Thymus (tissue), 11 donors: Measurements from ENCODE around the gene NBEAL2. TPM values are rescaled to one million over a fixed set of nuclear protein-coding genes. Genes with fewer than 3 reads are reported as not detected.
A peak's percentile ranks its signal among the peaks of the same experiment; 100 is the strongest.

Experiments
- DNase-seq, 9 donors: peaks; one replicate each; pipeline ENCODE4 v3.0.0-alpha.2; 2013; ENCODE audit warnings: low spot score in 9 of 9, low read depth in 6 of 9, missing footprints in 1 of 9
- H3K27ac ChIP-seq, 2 donors: one replicate each; pipeline ENCODE4 v1.5.1; 2013; ENCODE audit warnings: control low read depth in 1 of 2, low read depth in 1 of 2, low read length in 1 of 2, mild to moderate bottlenecking in 1 of 2, moderate library complexity in 1 of 2
- H3K27me3 ChIP-seq, 2 donors: one replicate each; pipeline ENCODE4 v1.5.1; 2013; ENCODE audit warnings: low read length in 1 of 2; ENCODE audit not compliant: control insufficient read depth in 2 of 2, insufficient read depth in 1 of 2
- H3K36me3 ChIP-seq, 2 donors: one replicate each; pipeline ENCODE4 v1.5.1; 2013; ENCODE audit warnings: low read length in 1 of 2, mild to moderate bottlenecking in 1 of 2, moderate library complexity in 1 of 2; ENCODE audit not compliant: control insufficient read depth in 2 of 2, insufficient read depth in 2 of 2
- H3K4me1 ChIP-seq, 2 donors: one replicate each; pipeline ENCODE4 v1.5.1; 2013; ENCODE audit warnings: low read length in 2 of 2; ENCODE audit not compliant: control insufficient read depth in 2 of 2, insufficient read depth in 2 of 2
- H3K4me3 ChIP-seq, 2 donors: one replicate each; pipeline ENCODE4 v1.5.1; 2013; ENCODE audit warnings: low read length in 2 of 2, control low read depth in 1 of 2, mild to moderate bottlenecking in 1 of 2
- H3K9me3 ChIP-seq, 2 donors: one replicate each; pipeline ENCODE4 v1.5.1; 2013; ENCODE audit warnings: low read length in 1 of 2, mild to moderate bottlenecking in 1 of 2; ENCODE audit not compliant: control insufficient read depth in 2 of 2, insufficient read depth in 1 of 2
- WGBS: extraction: QIAGEN DNeasy Blood & Tissue Kit; methylation state at CpG from one replicate; pipeline ENCODE4 v1.1.7; 2013; 5-methylcytosine and 5-hydroxymethylcytosine counted together
- polyA plus RNA-seq: library from polyadenylated mRNA; stranded (reverse); fragments of 200-250 nt; gene quantifications from one replicate; pipeline ENCODE4 v1.2.3, GENCODE V29; 2013
- total RNA-seq: library from RNA; stranded (reverse); fragments of 120-200 nt; gene quantifications from one replicate; pipeline ENCODE4 v1.2.4, GENCODE V29; 2013
- donor health status: healthy.

NBEAL2 gene
- total and polyA plus RNA-seq, 2 donors: 15.3 to 83.6 TPM

GRCh38 chr3:47010910-47011309, 31.4 kb downstream of the NBEAL2 start:
- 95% methylated on average over 5 of the region's 5 CpGs for WGBS
- Histone ChIP-seq H3K9me3 (no peaks in the 10 kb centered on the region), H3K27me3 (no peaks in the 10 kb centered on the region), H3K27ac (no peak overlapping the region), H3K36me3 (peaks cover 33 to 40% of the 10 kb centered on the region in 2 donors), H3K4me3 (no peak overlapping the region), H3K4me1 (peaks cover 4 to 52% of the 10 kb centered on the region in 2 donors)
- no peak for DNase-seq

GRCh38 chr3:47011371-47011770, 31.9 kb downstream of the NBEAL2 start:
- WGBS: 96% methylated on average over 6 of the region's 6 CpGs
- no peak overlapping the region for H3K27ac ChIP-seq
- H3K36me3 ChIP-seq: peaks cover 32 to 40% of the 10 kb centered on the region in 2 donors
- no peaks in the 10 kb centered on the region for H3K27me3 ChIP-seq
- no peak for DNase-seq
- peaks cover 5 to 57% of the 10 kb centered on the region in 2 donors for H3K4me1 ChIP-seq
- H3K4me3 ChIP-seq: no peak overlapping the region
- H3K9me3 ChIP-seq: no peaks in the 10 kb centered on the region

- Histone ChIP-seq H3K4me3 (no peak overlapping the region), H3K36me3 (peaks cover 27 to 41% of the 10 kb centered on the region in 2 donors), H3K9me3 (no peaks in the 10 kb centered on the region), H3K4me1 (peaks cover 17 to 69% of the 10 kb centered on the region in 2 donors), H3K27ac (peak overlapping the region in 1 of 2 donors; percentile 17), H3K27me3 (no peaks in the 10 kb centered on the region)
- DNase-seq: peak in 1 of 9 donors; percentile 37
- WGBS: 61% methylated on average over 10 of the region's 10 CpGs
Observed at GRCh38 chr3:47012342-47013230, 33.1 kb downstream of the NBEAL2 start.

- Histone ChIP-seq H3K4me1 (peaks cover 24 to 76% of the 10 kb centered on the region in 2 donors), H3K4me3 (no peak overlapping the region), H3K27me3 (no peaks in the 10 kb centered on the region), H3K36me3 (peaks cover 27 to 43% of the 10 kb centered on the region in 2 donors), H3K9me3 (no peaks in the 10 kb centered on the region), H3K27ac (no peak overlapping the region)
- 88% methylated on average over 3 of the region's 3 CpGs for WGBS
- DNase-seq: no peak
Observed at GRCh38 chr3:47013231-47013630, 33.8 kb downstream of the NBEAL2 start.

GRCh38 chr3:47014036-47014435, 34.6 kb downstream of the NBEAL2 start:
- H3K27me3 ChIP-seq: no peaks in the 10 kb centered on the region
- no peak overlapping the region for H3K27ac ChIP-seq
- H3K4me1 ChIP-seq: peaks cover 27 to 78% of the 10 kb centered on the region in 2 donors
- no peak overlapping the region for H3K4me3 ChIP-seq
- H3K9me3 ChIP-seq: no peaks in the 10 kb centered on the region
- H3K36me3 ChIP-seq: peaks cover 32 to 51% of the 10 kb centered on the region in 2 donors
- no peak for DNase-seq

GRCh38 chr3:47015151-47015550, 35.7 kb downstream of the NBEAL2 start:
- no peak for DNase-seq
- Histone ChIP-seq H3K9me3 (no peaks in the 10 kb centered on the region), H3K27me3 (no peaks in the 10 kb centered on the region), H3K27ac (no peak overlapping the region), H3K4me1 (peaks cover 22 to 75% of the 10 kb centered on the region in 2 donors), H3K36me3 (peaks cover 42 to 62% of the 10 kb centered on the region in 2 donors), H3K4me3 (no peak overlapping the region)

- H3K9me3 ChIP-seq: no peaks in the 10 kb centered on the region
- no peak for DNase-seq
- peaks cover 47 to 68% of the 10 kb centered on the region in 2 donors for H3K36me3 ChIP-seq
- peaks cover 22 to 67% of the 10 kb centered on the region in 2 donors for H3K4me1 ChIP-seq
- WGBS: 68% methylated on average over 4 of the region's 4 CpGs
- peak overlapping the region in 1 of 2 donors; percentile 66 for H3K27ac ChIP-seq
- no peak overlapping the region for H3K4me3 ChIP-seq
- H3K27me3 ChIP-seq: no peaks in the 10 kb centered on the region
Observed at GRCh38 chr3:47016086-47016933, 36.8 kb downstream of the NBEAL2 start.

GRCh38 chr3:47016934-47017435, 37.5 kb downstream of the NBEAL2 start:
- H3K9me3 ChIP-seq: no peaks in the 10 kb centered on the region
- peaks cover 47 to 66% of the 10 kb centered on the region in 2 donors for H3K36me3 ChIP-seq
- H3K27ac ChIP-seq: peak overlapping the region; percentile 36 to 66

More at GRCh38 chr3:47016934-47017435, 37.5 kb downstream of the NBEAL2 start:
- Histone ChIP-seq H3K4me3 (no peak overlapping the region), H3K27me3 (no peaks in the 10 kb centered on the region), H3K4me1 (peaks cover 22 to 62% of the 10 kb centered on the region in 2 donors)
- peak in 3 of 9 donors; percentile 19 to 40 (median 25) for DNase-seq
- 6% methylated on average over 1 of the region's 1 CpG for WGBS
